Measurements from ENCODE around the gene PLEKHN1.
A peak's percentile ranks its signal among the peaks of the same experiment; 100 is the strongest.
"Not testable (repeated sequence)": the region's sequence is repeated elsewhere in the genome, so short reads cannot be mapped to it uniquely, and the experiment has no call there.

The PLEKHN1 gene

DNA sequence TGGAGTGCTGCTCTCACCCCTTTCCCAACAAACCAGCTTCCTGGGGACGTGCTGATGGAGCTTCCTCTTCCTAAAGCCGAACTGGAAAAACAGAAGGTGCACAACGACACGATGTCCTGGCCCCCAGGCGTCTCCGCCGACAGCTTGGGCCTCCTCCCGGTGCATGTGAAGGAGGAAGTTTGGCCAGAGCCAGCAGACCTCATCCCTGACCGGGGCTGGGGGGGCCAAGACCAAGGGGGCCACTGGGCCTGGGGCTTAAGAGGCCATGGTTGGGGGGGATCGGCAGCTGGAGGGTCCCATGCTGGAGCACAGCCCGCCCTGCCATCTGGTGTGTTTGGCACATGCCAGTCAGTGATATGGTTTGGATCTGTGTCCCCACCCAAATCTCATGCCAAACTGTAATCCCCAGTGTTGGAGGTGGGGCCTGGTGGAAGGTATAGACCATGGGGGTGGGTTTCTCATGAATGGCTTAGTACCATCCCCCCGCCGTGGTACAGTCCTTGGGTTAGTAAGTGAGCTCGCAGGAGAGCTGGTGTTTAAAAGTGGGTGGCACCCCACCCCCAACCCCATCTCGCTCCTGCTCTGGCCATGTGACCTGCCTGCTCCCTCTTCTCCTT, 27.2 kb downstream of the PLEKHN1 start:
- no peak for DNase-seq (ENCODE audit: low spot score)

DNA sequence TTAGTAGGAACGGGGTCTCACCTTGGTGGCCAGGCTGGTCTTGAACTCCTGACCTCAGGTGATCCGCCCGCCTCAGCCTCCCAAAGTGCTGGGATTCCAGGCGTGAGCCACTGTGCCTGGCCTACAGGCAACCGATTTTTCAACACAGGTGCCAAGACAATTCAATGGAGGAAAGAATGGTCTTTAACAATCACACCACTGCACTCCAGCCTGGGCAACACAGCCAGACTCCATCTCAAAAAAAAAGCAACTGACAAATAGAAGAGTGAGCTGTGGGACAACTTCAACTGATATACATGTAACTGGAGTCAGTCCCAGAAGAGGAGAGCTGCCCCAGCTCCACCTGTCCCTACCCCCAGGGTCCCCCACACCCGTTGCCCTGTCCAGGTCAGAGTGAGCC, 28.3 kb downstream of the PLEKHN1 start:
- DNase-seq (ENCODE audit: low spot score): not testable (repeated sequence)

DNA sequence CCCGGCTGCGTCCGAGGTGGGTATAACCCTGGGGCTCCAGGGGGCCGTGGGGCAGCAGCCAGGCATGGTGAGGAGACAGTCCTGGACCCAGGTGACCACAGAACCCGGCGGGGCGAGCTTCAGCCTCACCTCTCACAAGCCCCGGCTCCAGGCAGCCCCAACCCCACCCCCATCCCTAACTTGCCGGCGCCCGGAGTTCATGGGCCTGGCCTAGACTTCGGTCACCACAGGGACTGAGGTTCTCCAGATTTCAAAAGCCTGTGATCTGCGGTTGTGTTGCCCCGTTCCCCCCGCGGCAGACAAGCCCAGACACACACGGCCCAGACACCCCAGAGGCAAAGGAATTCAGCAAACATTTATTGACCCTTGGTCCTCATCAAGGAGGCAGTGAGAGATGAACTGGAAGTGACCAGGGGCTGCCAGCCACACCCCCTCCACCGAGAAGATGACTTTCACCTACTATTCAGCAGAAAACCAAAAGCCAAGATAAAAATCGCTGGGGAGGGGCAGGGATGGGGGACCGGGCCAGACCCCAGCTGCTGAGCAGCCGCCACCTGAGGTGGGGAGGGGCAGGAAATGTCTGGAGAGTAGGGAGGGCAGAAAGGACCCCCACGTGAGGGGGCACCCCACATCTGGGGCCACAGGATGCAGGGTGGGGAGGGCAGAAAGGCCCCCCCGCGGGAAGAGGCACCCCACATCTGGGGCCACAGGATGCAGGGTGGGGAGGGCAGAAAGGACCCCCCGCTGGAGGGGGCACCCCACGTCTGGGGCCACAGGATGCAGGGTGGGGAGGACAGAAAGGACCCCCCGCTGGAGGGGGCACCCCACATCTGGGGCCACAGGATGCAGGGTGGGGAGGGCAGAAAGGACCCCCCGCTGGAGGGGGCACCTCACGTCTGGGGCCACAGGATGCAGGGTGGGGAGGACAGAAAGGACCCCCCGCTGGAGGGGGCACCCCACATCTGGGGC, 29.7 kb downstream of the PLEKHN1 start:
- DNase-seq (ENCODE audit: low spot score): no peak

DNA sequence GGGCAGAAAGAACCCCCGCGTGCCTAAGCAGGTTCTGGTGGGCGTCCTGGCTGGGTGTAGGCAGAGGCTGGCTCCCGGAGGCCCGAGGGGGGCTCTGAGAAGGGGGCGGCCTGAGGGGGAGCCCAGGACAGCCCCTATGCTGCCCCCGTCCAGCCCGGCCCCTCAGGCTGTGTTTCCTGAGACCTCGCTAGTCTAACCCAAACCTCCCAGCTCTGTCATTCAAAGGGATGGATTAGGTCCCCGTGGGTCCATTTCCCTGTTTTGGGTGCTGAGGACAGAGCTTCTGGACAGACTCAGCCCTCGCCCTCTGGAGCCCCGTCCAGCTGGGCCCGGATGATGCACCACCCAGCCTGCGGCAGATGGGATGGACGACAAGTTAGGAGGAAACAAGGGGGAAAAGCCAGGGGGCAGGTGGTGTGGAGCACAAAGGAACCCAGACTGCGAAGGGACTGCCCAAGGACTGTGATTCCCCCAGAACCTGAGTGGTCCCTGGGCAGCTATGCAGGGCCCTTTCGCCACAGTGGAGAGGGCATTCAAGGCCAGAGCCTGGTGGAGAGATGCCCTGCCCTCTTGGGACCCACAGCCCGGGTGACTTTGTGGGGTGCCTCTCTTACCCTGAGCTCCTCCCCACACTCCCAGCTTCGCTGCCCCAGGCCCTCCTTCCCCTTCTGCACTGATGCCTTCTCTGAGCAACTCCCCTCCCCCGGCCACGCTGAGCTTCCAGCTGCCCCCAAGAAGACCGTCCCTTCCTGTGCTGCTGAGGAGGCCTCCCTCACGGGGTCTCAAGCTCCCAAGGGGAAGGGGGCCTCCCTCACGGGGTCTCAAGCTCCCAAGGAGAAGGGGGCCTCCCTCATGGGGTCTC, 30.8 kb downstream of the PLEKHN1 start:
- peak; percentile 62 for DNase-seq (ENCODE audit: low spot score)

DNA sequence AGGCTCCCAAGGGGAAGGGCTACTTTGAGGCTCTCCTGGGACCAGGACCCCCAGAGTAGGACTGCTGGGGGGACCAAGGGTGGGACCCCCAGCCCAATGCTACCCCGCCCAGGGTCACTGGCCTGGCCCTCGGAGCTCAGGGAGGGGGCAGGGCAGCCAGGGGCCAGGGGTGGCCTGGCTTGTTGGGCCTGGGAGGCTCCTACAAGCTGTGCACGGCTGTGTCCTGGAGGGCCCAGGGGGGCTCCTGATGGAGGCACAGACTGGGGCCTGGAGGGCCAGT, 31.4 kb downstream of the PLEKHN1 start:
- DNase-seq (ENCODE audit: low spot score): peak; percentile 64

DNA sequence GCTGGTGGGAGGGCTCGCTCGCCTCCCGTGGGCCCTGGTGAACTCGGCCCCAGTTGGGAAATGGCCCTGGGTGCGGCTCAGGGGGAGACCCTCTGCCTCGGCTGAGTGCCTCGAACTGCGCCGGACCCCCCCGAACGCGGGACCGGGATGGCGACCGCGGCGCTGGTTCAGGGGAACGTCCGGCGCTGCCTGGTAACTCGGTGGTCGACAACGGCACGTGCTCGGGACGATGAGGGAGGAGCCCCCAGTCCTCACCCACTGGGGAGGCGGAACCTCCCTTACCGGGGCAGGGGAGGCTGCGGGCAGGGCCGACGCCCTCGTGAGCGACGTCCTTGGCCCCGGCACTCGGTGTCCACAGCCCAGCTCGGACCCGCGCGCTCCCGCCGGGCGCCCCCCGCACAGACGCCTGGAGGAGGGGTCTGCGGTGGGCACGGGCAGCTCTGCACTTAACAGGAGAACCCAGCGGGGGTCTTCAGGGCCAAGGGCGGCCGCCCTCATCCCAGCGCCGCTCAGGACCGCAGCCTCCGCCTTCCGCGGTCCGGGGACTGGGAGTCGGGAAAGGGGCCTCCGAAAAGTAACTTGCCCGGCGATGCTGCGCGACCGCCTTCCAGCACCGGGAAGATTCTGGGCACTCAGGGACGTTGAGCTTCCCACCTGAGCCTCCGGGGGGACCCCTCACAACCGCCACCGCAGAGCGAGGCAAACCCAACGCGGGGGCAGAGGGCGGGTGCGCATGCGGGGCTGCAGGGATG, 31.9 kb downstream of the PLEKHN1 start:
- peak; percentile 65 for DNase-seq (ENCODE audit: low spot score)

DNA sequence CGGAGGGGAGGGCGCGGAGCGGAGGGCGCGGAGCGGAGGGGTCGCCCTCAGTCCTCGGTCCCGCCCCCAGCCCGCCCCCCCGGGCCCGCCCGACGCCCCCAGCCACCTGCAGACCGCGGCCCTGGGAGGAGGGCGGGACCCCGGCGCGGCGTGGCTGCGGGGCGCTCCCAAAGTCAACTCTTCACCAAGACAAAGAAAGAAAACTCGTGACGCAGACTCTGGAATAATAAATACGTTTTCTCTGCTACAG, 32.4 kb downstream of the PLEKHN1 start:
- DNase-seq (ENCODE audit: low spot score): no peak

DNA sequence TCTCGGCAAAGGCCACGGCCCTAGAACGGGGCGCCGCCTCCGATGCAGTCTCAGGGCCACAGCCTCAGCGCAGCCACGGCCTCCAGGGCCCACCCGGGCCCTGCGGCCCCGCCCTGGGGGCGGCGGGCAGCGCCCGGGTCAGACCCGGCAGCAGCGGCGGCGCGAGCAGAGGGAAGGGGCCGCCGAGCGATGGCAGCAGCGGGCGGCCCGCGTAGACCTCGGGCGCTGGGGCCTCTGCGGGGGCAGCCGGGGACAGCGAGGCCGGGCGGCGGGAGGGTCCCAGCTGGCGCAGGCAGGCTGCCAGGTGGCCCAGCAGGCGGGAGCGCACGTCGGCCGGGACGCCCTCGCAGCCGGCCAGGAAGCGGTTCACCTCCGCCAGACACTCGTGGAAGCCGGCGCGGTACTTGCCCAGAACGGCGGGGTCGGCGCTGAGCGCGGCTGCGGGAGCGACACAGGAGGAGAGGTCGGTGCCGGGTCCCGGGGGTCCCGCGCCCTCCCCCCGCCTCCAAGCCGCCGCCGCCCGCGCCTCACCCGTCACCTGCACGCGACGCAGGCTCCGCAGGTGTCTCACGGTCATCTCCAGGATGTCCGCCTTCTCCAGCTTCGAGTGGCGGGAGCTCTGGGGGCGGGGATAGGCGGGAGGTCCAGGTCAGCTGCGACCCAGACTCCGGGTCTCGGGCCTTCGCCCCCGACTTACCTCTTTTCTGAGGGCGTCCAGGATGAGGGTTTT, 32.9 kb downstream of the PLEKHN1 start:
- DNase-seq (ENCODE audit: low spot score): peak; percentile 76

DNA sequence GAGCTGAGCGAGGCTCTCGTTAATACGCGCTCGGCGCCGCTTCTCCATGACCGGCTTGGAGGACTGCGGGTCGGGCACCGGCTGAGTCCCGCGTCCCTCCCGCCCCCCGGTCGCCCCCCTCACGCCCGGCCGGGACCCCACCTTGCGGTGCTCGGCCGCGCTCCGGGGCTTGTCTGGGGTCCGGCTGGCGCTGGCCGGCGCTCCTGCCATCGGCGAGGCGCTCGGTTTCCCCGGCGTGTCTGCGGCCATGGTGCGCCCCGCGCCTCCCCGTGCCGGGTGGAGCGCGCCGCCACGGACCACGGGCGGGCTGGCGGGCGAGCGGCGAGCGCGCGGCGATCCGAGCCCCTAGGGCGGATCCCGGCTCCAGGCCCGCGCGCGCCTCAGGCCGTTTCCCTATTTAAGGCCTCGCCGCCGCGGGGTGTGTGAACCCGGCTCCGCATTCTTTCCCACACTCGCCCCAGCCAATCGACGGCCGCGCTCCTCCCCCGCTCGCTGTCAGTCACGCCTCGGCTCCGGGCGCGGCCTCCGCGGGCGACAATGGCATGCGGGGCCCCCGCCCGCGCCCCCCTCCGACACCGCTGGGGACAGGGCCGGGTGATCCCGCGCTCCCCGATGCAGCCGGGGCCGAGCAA, 33.6 kb downstream of the PLEKHN1 start, which contains the start of gene HES4:
TSS of gene HES4 (minus strand) at position 373 of the 632 bp plus-strand sequence. CDS start at position 249, 124 bp downstream.
- DNase-seq (ENCODE audit: low spot score): peak; percentile 96

- peak; percentile 92 for DNase-seq (ENCODE audit: low spot score)
These were observed 34.2 kb downstream of the PLEKHN1 start for GRCh38 chr1:1000357-1001056.

DNA sequence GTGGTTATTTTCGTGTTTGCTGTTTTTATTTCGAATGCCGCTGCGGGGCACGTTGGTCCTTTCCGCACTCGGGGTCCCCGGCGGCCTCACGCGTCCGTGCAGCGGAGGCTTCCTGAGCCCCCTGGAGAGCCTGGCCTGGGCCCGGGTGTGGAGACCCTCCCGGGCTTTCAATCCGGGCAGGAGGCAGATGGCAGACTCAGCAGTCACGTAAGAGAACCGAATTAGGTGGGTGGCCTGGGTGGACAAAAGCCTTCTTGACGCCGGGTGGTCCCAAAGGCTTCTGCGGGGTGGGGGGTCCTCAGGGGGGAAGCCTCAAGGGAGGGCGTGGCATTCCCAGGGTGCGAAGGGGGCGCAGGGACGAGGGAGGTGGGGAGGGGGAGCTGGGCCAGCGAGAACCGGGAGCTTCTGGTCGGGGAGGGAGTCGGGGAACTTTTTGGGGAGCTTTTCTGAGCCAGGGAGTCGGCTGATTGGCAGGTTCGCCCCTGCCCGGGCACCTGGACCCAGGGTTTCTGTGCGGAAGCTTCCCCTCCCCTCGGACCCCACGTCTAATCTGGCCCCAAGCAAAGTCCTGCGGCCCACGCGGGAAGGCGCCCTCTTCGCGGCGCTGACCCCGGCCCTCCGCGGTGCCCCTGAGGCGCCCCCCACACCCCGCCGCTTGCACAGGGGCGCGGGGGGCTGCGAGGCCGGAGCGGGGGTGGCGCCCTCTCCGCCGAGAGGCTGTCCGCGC, 34.9 kb downstream of the PLEKHN1 start:
- peak; percentile 66 for DNase-seq (ENCODE audit: low spot score)

- DNase-seq (ENCODE audit: low spot score): no peak
These were observed 37.5 kb downstream of the PLEKHN1 start for GRCh38 chr1:1003618-1004419.

DNA sequence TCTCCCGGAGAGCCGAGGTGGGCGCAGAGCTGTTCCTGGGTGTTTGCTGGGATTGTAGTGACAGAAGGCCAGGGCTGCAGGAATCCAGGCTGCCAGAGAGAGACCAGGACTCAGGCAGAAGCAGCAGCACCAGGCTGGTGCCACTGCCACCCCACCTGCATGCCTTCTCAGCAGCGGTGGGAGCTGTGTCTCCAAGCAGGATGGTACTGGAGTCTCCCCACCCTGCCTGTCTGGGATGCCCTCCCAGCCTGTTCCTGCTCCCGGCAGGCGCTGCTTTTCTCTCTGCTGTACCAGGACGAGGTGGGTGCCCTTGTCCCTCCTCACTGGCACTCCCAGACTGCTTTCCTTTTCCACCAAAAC, 38.1 kb downstream of the PLEKHN1 start:
- no peak for DNase-seq (ENCODE audit: low spot score)

- DNase-seq (ENCODE audit: low spot score): peak; percentile 74
These were observed 38.8 kb downstream of the PLEKHN1 start for GRCh38 chr1:1004780-1005697.

- no peak for DNase-seq (ENCODE audit: low spot score)
These were observed 39.6 kb downstream of the PLEKHN1 start for GRCh38 chr1:1005774-1006304.

GRCh38 chr1:1006305-1007159, 40.2 kb downstream of the PLEKHN1 start:
- DNase-seq (ENCODE audit: low spot score): peak; percentile 64

Measured in left forelimb (tissue), 1 donor.